GM23338 (cell line): Measurements from ENCODE around the gene BFSP2. TPM values are rescaled to one million over a fixed set of nuclear protein-coding genes. Genes with fewer than 3 reads are reported as not detected.

Experiments
- ATAC-seq: fragments of 200-7000 bp; cut with Tn5 transposase; 3 replicates; pipeline ENCODE4 v1.9.1; 2020
- DNase-seq: peaks from one replicate; pipeline ENCODE4 v3.0.0-alpha.2; 2015; ENCODE audit warnings: low spot score
- H2AFZ ChIP-seq: fragments of 200-600 bp; sonication (generic); 2 replicates; pipeline ENCODE4 v1.8.0; 2016; ENCODE audit warnings: antibody characterized with exemption, mild to moderate bottlenecking, moderate library complexity
- H3F3A ChIP-seq: fragments of 200-600 bp; sonication (generic); replicated peaks from 2 replicates; pipeline ENCODE4 v1.8.0; 2017; ENCODE audit warnings: antibody characterized with exemption, mixed run types, low read depth
- H3K27ac ChIP-seq: fragments of 200-600 bp; sonication (generic); 2 replicates; pipeline ENCODE4 v1.6.1; 2016; ENCODE audit warnings: low read depth
- H3K27me3 ChIP-seq: fragments of 200-600 bp; sonication (generic); 2 replicates; pipeline ENCODE4 v1.8.0; 2016; ENCODE audit warnings: mild to moderate bottlenecking, mixed run types, moderate library complexity; ENCODE audit not compliant: insufficient read depth
- H3K36me3 ChIP-seq: fragments of 200-600 bp; sonication (generic); 2 replicates; pipeline ENCODE4 v1.8.0; 2016; ENCODE audit warnings: mild to moderate bottlenecking; ENCODE audit not compliant: insufficient read depth
- H3K4me1 ChIP-seq: fragments of 200-600 bp; sonication (generic); 2 replicates; pipeline ENCODE4 v1.8.0; 2016; ENCODE audit warnings: mild to moderate bottlenecking, moderate library complexity; ENCODE audit not compliant: insufficient read depth
- H3K4me2 ChIP-seq: fragments of 200-600 bp; sonication (generic); 2 replicates; pipeline ENCODE4 v1.7.1; 2017; ENCODE audit warnings: mixed run types
- H3K4me3 ChIP-seq: fragments of 200-600 bp; sonication (generic); 2 replicates; pipeline ENCODE4 v1.6.1; 2016; ENCODE audit warnings: mixed run types
- H3K79me2 ChIP-seq: fragments of 200-600 bp; sonication (generic); replicated peaks from 2 replicates; pipeline ENCODE4 v1.8.0; 2017; ENCODE audit warnings: mild to moderate bottlenecking; ENCODE audit not compliant: insufficient read depth
- H3K9me2 ChIP-seq: fragments of 200-600 bp; sonication (generic); 2 replicates; pipeline ENCODE4 v1.8.0; 2017; ENCODE audit not compliant: insufficient read depth
- H4K20me1 ChIP-seq: fragments of 200-600 bp; sonication (generic); replicated peaks from 2 replicates; pipeline ENCODE4 v1.8.0; 2017; ENCODE audit warnings: mild to moderate bottlenecking; ENCODE audit not compliant: insufficient read depth
- H3K27ac Mint-ChIP-seq: 2 replicates; pipeline ENCODE4 v1.8.0; 2020; ENCODE audit warnings: inconsistent platforms, mild to moderate bottlenecking, moderate library complexity, mixed read lengths
- H3K27me3 Mint-ChIP-seq: 3 replicates; pipeline ENCODE4 v1.8.0; 2022; ENCODE audit warnings: low read depth, mild to moderate bottlenecking, moderate library complexity, mixed read lengths, inconsistent platforms; ENCODE audit not compliant: insufficient read depth, poor library complexity
- H3K36me3 Mint-ChIP-seq: 3 replicates; pipeline ENCODE4 v1.8.0; 2021; ENCODE audit warnings: low read depth, mild to moderate bottlenecking, inconsistent platforms, moderate library complexity, mixed read lengths
- H3K4me1 Mint-ChIP-seq: 3 replicates; pipeline ENCODE4 v1.8.0; 2020; ENCODE audit warnings: mild to moderate bottlenecking, inconsistent platforms, mixed read lengths
- H3K4me3 Mint-ChIP-seq: 3 replicates; pipeline ENCODE4 v1.8.0; 2021; ENCODE audit warnings: moderate library complexity, mild to moderate bottlenecking, inconsistent platforms, mixed read lengths
- H3K9me3 Mint-ChIP-seq: 3 replicates; pipeline ENCODE4 v1.8.0; 2020; ENCODE audit warnings: moderate library complexity, mild to moderate bottlenecking, inconsistent platforms, mixed read lengths
- CREB1 ChIP-seq: fragments of 250-450 bp; sonication (Bioruptor Pico); IDR thresholded peaks from 2 replicates; pipeline ENCODE4 v1.5.0; 2020; ENCODE audit warnings: low read depth, mild to moderate bottlenecking, moderate library complexity
- CTCF ChIP-seq, 2 experiments: fragments of 200-600 bp in 1 of 2; sonication (generic) in 1 of 2; conservative IDR thresholded peaks; 2 replicates each; pipeline versions ENCODE4 v1.5.1 to v1.6.1; 2016 to 2017; ENCODE audit warnings: antibody characterized with exemption in 2 of 2, low read depth in 2 of 2, mild to moderate bottlenecking in 2 of 2, moderate library complexity in 1 of 2
- EZH2 ChIP-seq: fragments of 200-600 bp; sonication (generic); IDR thresholded peaks from one replicate; pipeline ENCODE4 v1.8.0; 2017; ENCODE audit warnings: antibody characterized with exemption, mild to moderate bottlenecking, low read depth; ENCODE audit not compliant: unreplicated experiment
- EZH2phosphoT487 ChIP-seq: fragments of 200-600 bp; sonication (generic); IDR thresholded peaks from one replicate; pipeline ENCODE4 v1.8.1; 2018; ENCODE audit warnings: antibody characterized with exemption; ENCODE audit not compliant: unreplicated experiment
- JUNB ChIP-seq: IDR thresholded peaks from one replicate; pipeline ENCODE4 v1.6.1; 2016; ENCODE audit warnings: antibody characterized with exemption; ENCODE audit not compliant: unreplicated experiment
- NANOG ChIP-seq: IDR thresholded peaks from 2 replicates; pipeline ENCODE4 v1.6.1; 2016; ENCODE audit warnings: antibody characterized with exemption, borderline replicate concordance
- POLR2AphosphoS5 ChIP-seq: IDR thresholded peaks from 2 replicates; pipeline ENCODE4 v1.6.1; 2016; ENCODE audit warnings: antibody characterized with exemption, low read depth
- ZNF114 ChIP-seq: fragments of 250-450 bp; sonication (Bioruptor Pico); IDR thresholded peaks from 2 replicates; pipeline ENCODE4 v1.5.0; 2020; ENCODE audit warnings: mild to moderate bottlenecking, moderate library complexity
- polyA plus RNA-seq: library from polyadenylated mRNA; unstranded; fragments of >200 nt; fragmentation: Nextera tagmentation; extraction: Ambion mirVana; gene quantifications from 2 replicates; pipeline ENCODE4 v1.2.1, GENCODE V29; 2016
- total RNA-seq: library from RNA; depleted of rRNA; stranded (reverse); fragments of >200 nt; shearing (Covaris generic); gene quantifications from 2 replicates; pipeline ENCODE4 v1.2.3, GENCODE V29; 2014
- TF ChIP-seq, protein P1 (sequence below): IDR thresholded peaks from one replicate; pipeline ENCODE4 v1.6.1; 2018; ENCODE audit warnings: antibody characterized with exemption; ENCODE audit not compliant: unreplicated experiment

BFSP2 gene
- total and polyA plus RNA-seq, 2 experiments from 2014 or later, result not detected

DNA sequence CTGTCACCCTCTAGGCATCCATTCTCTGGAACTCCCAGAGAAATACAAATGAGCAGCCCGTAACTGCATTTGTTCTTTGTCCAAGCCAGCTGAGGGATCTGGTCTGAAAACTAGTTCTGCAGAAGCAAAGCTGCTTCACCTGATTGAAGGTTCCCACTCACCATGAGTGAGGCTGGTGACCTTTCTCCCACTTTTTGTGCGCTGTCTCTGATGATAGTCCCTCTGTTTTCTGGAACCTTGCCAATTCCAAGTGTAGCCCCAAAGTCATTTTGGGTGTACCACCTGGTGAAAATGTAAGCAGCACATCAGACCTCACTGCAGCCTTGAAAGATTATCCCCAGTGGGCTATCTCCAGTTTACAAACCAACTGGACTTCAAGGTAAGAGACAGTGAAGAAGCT lies 39.4 kb upstream of the BFSP2 start (continued):
- no peak for TF ChIP-seq CREB1 (CRISPR knock-in tag)
- no peak for TF ChIP-seq EZH2
- TF ChIP-seq NANOG, result no peak
- TF ChIP-seq CTCF (conservative IDR thresholded peaks at IDR 0.05; ENCODE audit: low read depth in 2 of 2), result no peak
- TF ChIP-seq, protein P1, sequence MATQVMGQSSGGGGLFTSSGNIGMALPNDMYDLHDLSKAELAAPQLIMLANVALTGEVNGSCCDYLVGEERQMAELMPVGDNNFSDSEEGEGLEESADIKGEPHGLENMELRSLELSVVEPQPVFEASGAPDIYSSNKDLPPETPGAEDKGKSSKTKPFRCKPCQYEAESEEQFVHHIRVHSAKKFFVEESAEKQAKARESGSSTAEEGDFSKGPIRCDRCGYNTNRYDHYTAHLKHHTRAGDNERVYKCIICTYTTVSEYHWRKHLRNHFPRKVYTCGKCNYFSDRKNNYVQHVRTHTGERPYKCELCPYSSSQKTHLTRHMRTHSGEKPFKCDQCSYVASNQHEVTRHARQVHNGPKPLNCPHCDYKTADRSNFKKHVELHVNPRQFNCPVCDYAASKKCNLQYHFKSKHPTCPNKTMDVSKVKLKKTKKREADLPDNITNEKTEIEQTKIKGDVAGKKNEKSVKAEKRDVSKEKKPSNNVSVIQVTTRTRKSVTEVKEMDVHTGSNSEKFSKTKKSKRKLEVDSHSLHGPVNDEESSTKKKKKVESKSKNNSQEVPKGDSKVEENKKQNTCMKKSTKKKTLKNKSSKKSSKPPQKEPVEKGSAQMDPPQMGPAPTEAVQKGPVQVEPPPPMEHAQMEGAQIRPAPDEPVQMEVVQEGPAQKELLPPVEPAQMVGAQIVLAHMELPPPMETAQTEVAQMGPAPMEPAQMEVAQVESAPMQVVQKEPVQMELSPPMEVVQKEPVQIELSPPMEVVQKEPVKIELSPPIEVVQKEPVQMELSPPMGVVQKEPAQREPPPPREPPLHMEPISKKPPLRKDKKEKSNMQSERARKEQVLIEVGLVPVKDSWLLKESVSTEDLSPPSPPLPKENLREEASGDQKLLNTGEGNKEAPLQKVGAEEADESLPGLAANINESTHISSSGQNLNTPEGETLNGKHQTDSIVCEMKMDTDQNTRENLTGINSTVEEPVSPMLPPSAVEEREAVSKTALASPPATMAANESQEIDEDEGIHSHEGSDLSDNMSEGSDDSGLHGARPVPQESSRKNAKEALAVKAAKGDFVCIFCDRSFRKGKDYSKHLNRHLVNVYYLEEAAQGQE, result no peak
- TF ChIP-seq EZH2phosphoT487, result no peak

DNA sequence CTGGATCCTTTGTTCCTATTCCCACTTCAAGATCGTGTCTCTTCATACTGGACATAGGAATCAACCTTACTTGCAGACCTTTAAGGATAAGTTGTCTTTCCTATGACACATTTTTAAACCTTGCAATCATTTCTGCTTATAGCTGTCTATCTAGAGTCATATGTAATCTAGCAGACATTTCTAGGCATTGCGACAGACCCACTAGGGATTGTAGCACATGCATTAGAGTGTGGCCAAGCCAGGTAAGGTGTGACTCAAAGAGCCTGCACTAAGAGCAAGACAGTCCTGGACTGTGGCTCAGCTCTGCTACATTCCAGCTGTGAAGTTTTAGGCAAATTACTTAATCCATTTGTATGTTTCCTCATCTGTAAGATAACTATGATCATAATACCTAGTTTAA lies 38.8 kb upstream of the BFSP2 start:
- Mint-ChIP-seq H3K4me3 (no peak overlapping the region), H3K36me3 (peaks cover 7% of the 10 kb centered on the region; the same call in 2 of the 3 replicates), H3K27ac (no peak overlapping the region), H3K9me3 (peaks cover 10% of the 10 kb centered on the region; the same call in 1 of the 3 replicates), H3K27me3 (no peaks in the 10 kb centered on the region), H3K4me1 (peaks cover 13% of the 10 kb centered on the region; the same call in 2 of the 3 replicates)
- H3K4me1 ChIP-seq, result no peaks in the 10 kb centered on the region
- no peaks in the 10 kb centered on the region for H3K36me3 ChIP-seq
- H3K27me3 ChIP-seq, result no peaks in the 10 kb centered on the region
- H3K79me2 ChIP-seq, result no peaks in the 10 kb centered on the region
- no peaks in the 10 kb centered on the region for H4K20me1 ChIP-seq
- ATAC-seq, result no peak
- no peak for DNase-seq
- H3K4me3 ChIP-seq, result no peak overlapping the region
- no peaks in the 10 kb centered on the region for H3K9me2 ChIP-seq
- H3F3A ChIP-seq, result no peaks in the 10 kb centered on the region
- no peak overlapping the region for H3K27ac ChIP-seq
- H2AFZ ChIP-seq, result no peak overlapping the region
- no peak overlapping the region for H3K4me2 ChIP-seq
- no peak for TF ChIP-seq JUNB
- no peak for TF ChIP-seq POLR2AphosphoS5
- TF ChIP-seq, protein P1, result no peak
- TF ChIP-seq EZH2phosphoT487, result no peak
- TF ChIP-seq CTCF (conservative IDR thresholded peaks at IDR 0.05; ENCODE audit: low read depth in 2 of 2), result no peak
- TF ChIP-seq EZH2, result no peak
- no peak for TF ChIP-seq ZNF114 (CRISPR knock-in tag)
